Stimulated activated CD4-positive, alpha-beta T cell treated with anti-CD3 and anti-CD28 coated beads, Interleukin-1b, Interleukin-23, amount 100 ng/mL, for 24 hours (primary cell): ENCODE data around the gene HSD17B11.
"Not testable (repeated sequence)": the region's sequence is repeated elsewhere in the genome, so short reads cannot be mapped to it uniquely, and the experiment has no call there.

ENCODE experiments used
- DNase-seq, 4 experiments: peaks; one replicate each; pipeline ENCODE4 v3.0.0-alpha.2; 2020; ENCODE audit warnings: low read depth in 4 of 4, low spot score in 1 of 4

The HSD17B11 gene

DNA sequence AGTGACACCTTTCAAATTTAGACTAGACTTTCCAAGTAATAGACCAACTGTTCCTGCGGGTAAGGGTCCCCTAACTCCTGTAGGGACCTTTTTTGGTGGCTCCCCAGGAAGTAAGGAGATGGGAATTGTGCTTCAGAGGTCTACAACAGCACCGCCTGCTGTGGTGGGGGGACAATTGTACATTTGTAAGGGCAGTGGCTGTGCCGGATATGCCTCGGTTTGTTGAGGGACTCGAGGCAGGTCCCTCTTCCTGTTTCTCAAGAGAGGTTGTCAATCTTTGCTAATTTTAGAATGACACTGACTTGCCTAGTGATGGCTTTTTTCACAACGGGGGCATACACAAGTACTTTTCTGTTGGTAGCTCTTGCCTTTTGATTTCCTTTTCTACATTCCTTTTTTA lies 15.5 kb upstream of the HSD17B11 start:
- DNase-seq = no peak

DNA sequence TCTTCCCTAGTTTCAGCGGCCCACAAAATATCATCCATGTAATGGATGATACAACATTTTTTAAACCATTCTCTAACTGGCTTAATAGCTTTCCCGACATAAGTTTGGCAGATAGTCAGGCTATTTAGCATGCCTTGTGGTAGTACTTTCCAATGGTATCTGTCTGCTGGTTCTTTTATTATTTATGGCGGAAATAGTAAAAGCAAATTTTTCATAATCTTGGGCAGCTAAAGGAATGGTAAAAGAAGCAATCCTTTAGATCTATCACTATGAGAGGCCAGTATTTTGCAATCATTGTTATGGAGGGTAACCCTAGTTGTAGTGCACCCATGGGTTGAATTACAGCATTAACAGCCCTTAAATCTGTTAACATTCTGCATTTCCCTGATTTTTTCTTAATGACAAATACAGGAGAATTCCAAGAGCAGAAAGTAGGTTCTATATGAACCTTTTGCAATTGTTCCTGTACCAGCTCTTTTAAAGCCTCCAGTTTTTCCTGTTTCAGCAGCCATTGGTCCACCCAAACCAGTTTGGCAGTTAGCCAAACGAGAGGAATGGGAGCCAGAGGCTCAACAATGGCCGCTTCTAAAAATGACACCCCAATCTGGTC lies 14.3 kb upstream of the HSD17B11 start:
- DNase-seq = no peak

GRCh38 chr4:87403732-87404131 lies 12.7 kb upstream of the HSD17B11 start:
- not testable (repeated sequence) for DNase-seq

DNA sequence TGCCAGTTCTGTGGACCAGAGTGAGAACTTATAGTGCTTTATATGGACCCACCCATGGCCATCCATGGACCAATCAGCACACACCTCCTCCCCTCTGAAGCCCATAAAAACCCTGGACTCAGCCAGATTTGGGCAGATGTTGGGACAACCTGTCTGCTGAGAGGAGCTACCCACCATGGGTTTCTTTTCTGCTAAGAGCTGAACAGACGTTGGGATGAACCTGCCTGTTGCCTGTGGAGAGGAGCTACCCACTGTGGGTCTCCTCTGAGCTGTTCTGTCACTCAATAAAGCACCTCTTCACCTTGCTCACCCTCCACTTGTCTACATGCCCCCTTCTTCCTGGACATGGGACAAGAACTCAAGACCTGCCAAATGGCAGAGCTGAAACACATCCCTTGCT lies 9.0 kb upstream of the HSD17B11 start:
- DNase-seq = no peak

GRCh38 chr4:87399148-87399547 lies 8.2 kb upstream of the HSD17B11 start:
- no peak for DNase-seq

- not testable (repeated sequence) for DNase-seq
Observed at GRCh38 chr4:87395851-87396250, 4.9 kb upstream of the HSD17B11 start.

DNA sequence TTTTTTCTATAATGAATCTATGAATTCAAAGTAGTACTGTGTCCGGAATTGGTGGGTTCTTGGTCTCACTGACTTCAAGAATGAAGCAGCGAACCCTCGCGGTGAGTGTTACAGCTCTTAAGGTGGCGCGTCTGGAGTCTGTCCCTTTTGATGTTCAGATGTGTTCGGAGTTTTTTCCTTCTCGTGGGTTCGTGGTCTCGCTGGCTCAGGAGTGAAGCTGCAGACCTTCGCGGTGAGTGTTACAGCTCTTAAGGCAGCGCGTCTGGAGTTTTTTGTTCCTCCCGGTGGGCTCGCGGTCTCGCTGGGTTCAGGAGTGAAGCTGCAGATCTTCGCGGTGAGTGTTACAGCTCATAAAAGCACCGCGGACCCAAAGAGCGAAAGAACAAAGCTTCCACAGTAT lies 4.1 kb upstream of the HSD17B11 start:
- DNase-seq = not testable (repeated sequence)

- no peak for DNase-seq
Observed at GRCh38 chr4:87392183-87392582, 1.2 kb upstream of the HSD17B11 start.

- no peak for DNase-seq
Observed at GRCh38 chr4:87391576-87392054, 627 bp upstream of the HSD17B11 start.

- no peak for DNase-seq
Observed at GRCh38 chr4:87390551-87390890, 467 bp downstream of the HSD17B11 start.

DNA sequence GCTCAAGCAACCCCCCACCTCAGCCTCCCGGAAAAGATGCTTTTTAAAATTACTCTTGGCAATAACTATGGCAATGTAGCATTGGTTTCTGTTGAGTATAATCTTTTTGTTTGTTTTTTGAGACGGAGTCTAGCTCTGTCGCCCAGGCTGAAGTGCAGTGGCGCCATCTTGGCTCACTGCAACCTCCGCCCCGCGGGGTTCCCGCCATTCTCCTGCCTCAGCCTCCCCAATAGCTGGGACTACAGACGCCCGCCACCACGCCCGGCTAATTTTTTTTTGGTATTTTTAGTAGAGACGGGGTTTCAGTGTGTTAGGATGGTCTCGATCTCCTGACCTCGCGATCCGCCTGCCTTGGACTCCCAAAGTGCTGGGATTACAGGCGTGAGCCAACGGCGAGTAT lies 933 bp downstream of the HSD17B11 start:
- DNase-seq = not testable (repeated sequence)

DNA sequence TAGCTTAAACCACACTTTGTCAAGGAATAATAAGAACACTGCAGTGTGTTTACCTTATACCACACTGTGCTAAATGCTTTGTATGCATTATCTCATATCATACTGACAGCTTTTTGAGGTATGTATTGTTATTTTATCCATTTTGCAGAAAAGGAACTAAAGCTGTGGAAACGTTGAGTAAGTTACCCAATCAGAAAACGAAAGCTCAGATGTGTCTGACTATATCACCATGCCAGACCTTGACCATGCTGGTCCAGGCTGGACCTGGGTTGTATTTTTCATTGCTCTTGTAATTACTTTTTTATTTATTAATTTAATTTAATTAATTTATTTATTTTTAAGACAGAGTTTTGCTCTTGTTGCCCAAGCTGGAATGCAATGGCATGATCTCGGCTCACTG lies 2.1 kb downstream of the HSD17B11 start:
- DNase-seq = no peak

- DNase-seq = no peak
Observed at GRCh38 chr4:87387237-87387636, 3.8 kb downstream of the HSD17B11 start.

DNA sequence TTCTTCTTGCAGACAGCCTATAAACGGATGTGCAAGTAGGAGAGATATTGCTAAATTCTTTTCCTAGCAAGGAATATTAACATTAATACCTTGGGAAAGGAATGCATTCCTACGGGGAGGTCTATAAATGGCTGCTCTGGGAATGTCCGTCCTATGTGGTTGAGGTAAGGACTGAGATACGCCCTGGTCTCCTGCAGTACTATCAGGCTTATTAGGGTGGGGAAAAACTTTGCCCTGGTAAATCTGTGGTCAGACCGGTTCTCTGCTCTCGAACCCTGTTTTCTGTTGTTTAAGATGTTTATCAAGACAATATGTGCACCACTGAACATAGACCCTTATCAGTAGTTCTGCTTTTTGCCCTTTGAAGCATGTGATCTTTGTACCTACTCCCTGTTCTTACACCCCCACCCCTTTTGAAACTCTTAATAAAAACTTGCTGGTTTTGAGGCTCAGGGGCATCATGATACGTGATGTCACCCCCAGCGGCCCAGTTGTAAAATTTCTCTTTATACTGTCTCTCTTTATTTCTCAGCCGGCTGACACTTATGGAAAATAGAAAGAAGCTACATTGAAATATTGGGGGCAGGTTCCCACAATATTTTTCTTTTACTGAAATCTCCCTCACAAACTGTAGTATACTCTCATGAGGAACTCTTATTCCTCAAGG lies 6.4 kb downstream of the HSD17B11 start:
- not testable (repeated sequence) for DNase-seq

DNA sequence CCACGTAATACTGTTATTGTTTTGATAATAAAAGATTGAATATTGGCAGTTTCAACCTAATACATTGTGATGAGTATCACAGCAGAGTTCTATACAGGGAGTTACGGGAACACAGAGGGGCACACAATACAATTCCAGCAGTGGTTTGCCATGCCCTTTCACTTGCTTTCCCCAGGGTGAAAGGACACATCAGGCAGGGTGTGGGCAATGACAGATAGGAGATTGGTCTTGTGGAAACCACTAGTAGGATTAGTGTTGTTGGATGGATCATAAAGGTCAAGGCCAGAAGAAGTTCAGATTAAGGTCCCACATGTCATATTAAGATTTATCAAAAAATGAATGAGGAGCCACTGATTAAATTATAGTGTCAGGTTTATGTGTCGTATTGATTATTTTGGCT lies 8.1 kb downstream of the HSD17B11 start:
- DNase-seq = no peak

GRCh38 chr4:87382116-87382515 lies 8.9 kb downstream of the HSD17B11 start:
- DNase-seq = no peak

GRCh38 chr4:87377816-87378215 lies 13.2 kb downstream of the HSD17B11 start:
- DNase-seq = no peak

DNA sequence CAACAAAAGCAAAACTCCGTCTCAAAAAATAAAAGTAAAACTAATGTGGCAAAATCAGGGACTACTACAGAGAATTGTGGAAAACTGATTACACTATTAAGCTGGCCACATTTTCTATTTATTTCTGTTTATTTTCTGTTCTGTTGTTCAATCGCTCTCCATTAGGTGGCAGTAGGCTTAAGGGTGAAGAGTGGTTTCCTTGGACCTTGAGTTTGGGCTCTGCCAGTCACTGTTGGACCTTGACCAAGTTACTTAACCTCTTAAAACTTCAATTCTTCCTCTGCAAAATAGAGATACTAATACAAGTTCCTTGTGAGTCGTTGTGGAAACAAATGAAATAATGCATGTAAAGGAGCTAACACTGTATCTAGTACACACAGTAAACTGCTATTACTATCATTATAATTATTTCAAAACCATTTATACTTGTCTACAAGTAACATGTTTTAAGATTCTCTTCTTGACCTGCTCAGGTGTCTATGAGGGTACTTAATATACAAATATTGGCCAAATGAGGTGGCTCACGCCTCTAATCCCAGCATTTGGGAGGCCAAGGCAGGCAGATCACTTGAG lies 15.2 kb downstream of the HSD17B11 start:
- DNase-seq = no peak

DNA sequence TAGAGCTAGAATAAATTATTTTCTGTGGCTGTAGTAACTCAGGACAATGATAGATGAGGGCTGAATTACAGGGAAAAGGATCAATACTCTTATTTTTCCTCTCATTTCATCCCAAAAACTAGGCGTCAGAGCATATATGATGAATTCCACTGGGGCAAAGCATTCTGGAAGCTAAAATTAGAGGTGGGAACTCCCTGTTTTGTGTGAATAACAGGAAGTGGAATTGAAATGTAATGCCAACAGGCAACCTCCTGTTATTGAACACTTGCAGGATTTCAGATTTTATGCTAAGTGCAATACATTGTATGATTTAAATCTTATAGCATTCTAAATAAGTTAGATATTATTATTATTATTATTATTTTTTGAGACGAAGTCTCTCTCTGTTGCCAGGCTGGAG lies 20.9 kb downstream of the HSD17B11 start:
- DNase-seq = no peak

- DNase-seq = no peak
Observed at GRCh38 chr4:87366521-87367162, 24.3 kb downstream of the HSD17B11 start.

GRCh38 chr4:87365348-87365747 lies 25.6 kb downstream of the HSD17B11 start:
- DNase-seq = no peak

GRCh38 chr4:87363552-87363951 lies 27.4 kb downstream of the HSD17B11 start:
- DNase-seq = no peak
